Measurements from ENCODE around the gene PACS2. TPM values are rescaled to one million over a fixed set of nuclear protein-coding genes. Genes with fewer than 3 reads are reported as not detected.
"Not testable (repeated sequence)": the region's sequence is repeated elsewhere in the genome, so short reads cannot be mapped to it uniquely, and the experiment has no call there.

The PACS2 gene
- total RNA-seq, 1 donor from 2014 or later, result 64.0 TPM

GRCh38 chr14:105301103-105301914 is 13.2 kb upstream of the PACS2 start:
- intact Hi-C loops (cut with micrococcal nuclease), result no loop called here
- no peaks in the 10 kb centered on the region for H3K9me3 ChIP-seq (replicated peaks)
- no peaks in the 10 kb centered on the region for H3K36me3 ChIP-seq
- DNase-seq, result peak; percentile 99
- no peak for TF ChIP-seq CTCF (IDR thresholded peaks at IDR 0.05; ENCODE audit: borderline replicate concordance)
- no peaks in the 10 kb centered on the region for H3K27me3 ChIP-seq (ENCODE audit: low read depth)
- H3K27ac ChIP-seq (replicated peaks), result peak overlapping the region; percentile 98
- H3K4me1 ChIP-seq, result peaks cover 30% of the 10 kb centered on the region
- peak overlapping the region; percentile 85 for H3K4me3 ChIP-seq

GRCh38 chr14:105301915-105302249 is 12.7 kb upstream of the PACS2 start:
- DNase-seq; H3K36me3 ChIP-seq; H3K27me3 ChIP-seq (ENCODE audit: low read depth); H3K9me3 ChIP-seq (replicated peaks); intact Hi-C loops (cut with micrococcal nuclease): not testable (repeated sequence)
- H3K27ac ChIP-seq (replicated peaks), result peak overlapping the region; percentile 98
- H3K4me3 ChIP-seq, result peak overlapping the region; percentile 85
- peaks cover 30% of the 10 kb centered on the region for H3K4me1 ChIP-seq

GRCh38 chr14:105303949-105304348 is 10.6 kb upstream of the PACS2 start:
- TF ChIP-seq CTCF (IDR thresholded peaks at IDR 0.05; ENCODE audit: borderline replicate concordance), result no peak
- Histone ChIP-seq H3K36me3 (no peaks in the 10 kb centered on the region), H3K4me1 (peaks cover 21% of the 10 kb centered on the region), H3K27me3 (ENCODE audit: low read depth) (no peaks in the 10 kb centered on the region), H3K9me3 (replicated peaks) (no peaks in the 10 kb centered on the region), H3K4me3 (no peak overlapping the region), H3K27ac (replicated peaks) (no peak overlapping the region)
- intact Hi-C loops (cut with micrococcal nuclease), result no loop called here
- DNase-seq, result no peak

GRCh38 chr14:105304565-105304964 is 10.0 kb upstream of the PACS2 start:
- TF ChIP-seq CTCF (IDR thresholded peaks at IDR 0.05; ENCODE audit: borderline replicate concordance), result no peak
- DNase-seq, result no peak
- H3K36me3 ChIP-seq, result no peaks in the 10 kb centered on the region
- intact Hi-C loops (cut with micrococcal nuclease), result no loop called here
- no peaks in the 10 kb centered on the region for H3K9me3 ChIP-seq (replicated peaks)
- no peaks in the 10 kb centered on the region for H3K27me3 ChIP-seq (ENCODE audit: low read depth)
- no peak overlapping the region for H3K27ac ChIP-seq (replicated peaks)
- peaks cover 15% of the 10 kb centered on the region for H3K4me1 ChIP-seq
- H3K4me3 ChIP-seq, result no peak overlapping the region

GRCh38 chr14:105305345-105305744 is 9.2 kb upstream of the PACS2 start:
- no peak for TF ChIP-seq CTCF (IDR thresholded peaks at IDR 0.05; ENCODE audit: borderline replicate concordance)
- no peak overlapping the region for H3K27ac ChIP-seq (replicated peaks)
- H3K27me3 ChIP-seq (ENCODE audit: low read depth), result no peaks in the 10 kb centered on the region
- H3K36me3 ChIP-seq, result no peaks in the 10 kb centered on the region
- no peaks in the 10 kb centered on the region for H3K9me3 ChIP-seq (replicated peaks)
- H3K4me3 ChIP-seq, result no peak overlapping the region
- peaks cover 7% of the 10 kb centered on the region for H3K4me1 ChIP-seq
- DNase-seq, result no peak
- intact Hi-C loops (cut with micrococcal nuclease), result no loop called here

- no peaks in the 10 kb centered on the region for H3K36me3 ChIP-seq
- no peak overlapping the region for H3K4me3 ChIP-seq
- H3K9me3 ChIP-seq (replicated peaks), result no peaks in the 10 kb centered on the region
- no peak overlapping the region for H3K27ac ChIP-seq (replicated peaks)
- DNase-seq, result no peak
- no peaks in the 10 kb centered on the region for H3K27me3 ChIP-seq (ENCODE audit: low read depth)
- no peak for TF ChIP-seq CTCF (IDR thresholded peaks at IDR 0.05; ENCODE audit: borderline replicate concordance)
- intact Hi-C loops (cut with micrococcal nuclease), result no loop called here
- peaks cover 6% of the 10 kb centered on the region for H3K4me1 ChIP-seq
These were observed 8.8 kb upstream of the PACS2 start for GRCh38 chr14:105305791-105306190.
